ENCODE measurements around the gene ZNF397. TPM values are rescaled to one million over a fixed set of nuclear protein-coding genes. Genes with fewer than 3 reads are reported as not detected.

Gene ZNF397
- total and polyA plus RNA-seq, 2 of the 13 experiments (the other 11 are each of a cell fraction or from before 2014, with no cell fraction given) = 4.7 to 9.4 TPM

GRCh38 chr18:35240664-35241447 lies at the start of gene ZNF397 (continued):
- TF ChIP-seq PHF8 (CRISPR knock-in tag; IDR thresholded peaks at IDR 0.05) (peak; percentile 88), SETDB1 (CRISPR knock-in tag; IDR thresholded peaks at IDR 0.05; ENCODE audit: borderline replicate concordance) (no peak), ZNF615 (CRISPR knock-in tag; IDR thresholded peaks at IDR 0.05; ENCODE audit: borderline replicate concordance) (peak; percentile 70; the same call in 1 of the 2 replicates), REPIN1 (CRISPR knock-in tag; IDR thresholded peaks at IDR 0.05; ENCODE audit: borderline replicate concordance, low read depth) (no peak; the same call in 1 of the 2 replicates), ZBTB42 (CRISPR knock-in tag; IDR thresholded peaks at IDR 0.05) (0 out of 2 replicates have a peak, but pooled peaks have one; percentile 70), BHLHE40 (IDR thresholded peaks at IDR 0.05; ENCODE audit: low read length) (no peak), HNRNPL (IDR thresholded peaks at IDR 0.05; ENCODE audit: low read depth, low read length) (no peak), MBD4 (IDR thresholded peaks at IDR 0.05; ENCODE audit: borderline replicate concordance, low read length) (no peak), NFYB (CRISPR knock-in tag; IDR thresholded peaks at IDR 0.05) (peak; percentile 92), ZNF670 (CRISPR knock-in tag; IDR thresholded peaks at IDR 0.05; ENCODE audit: borderline replicate concordance) (no peak), ZNF280B (CRISPR knock-in tag; IDR thresholded peaks at IDR 0.05; ENCODE audit: borderline replicate concordance) (no peak), RARA (CRISPR knock-in tag; IDR thresholded peaks at IDR 0.05) (peak; percentile 10; the same call in 1 of the 2 replicates)
- TF ChIP-seq, protein P1, sequence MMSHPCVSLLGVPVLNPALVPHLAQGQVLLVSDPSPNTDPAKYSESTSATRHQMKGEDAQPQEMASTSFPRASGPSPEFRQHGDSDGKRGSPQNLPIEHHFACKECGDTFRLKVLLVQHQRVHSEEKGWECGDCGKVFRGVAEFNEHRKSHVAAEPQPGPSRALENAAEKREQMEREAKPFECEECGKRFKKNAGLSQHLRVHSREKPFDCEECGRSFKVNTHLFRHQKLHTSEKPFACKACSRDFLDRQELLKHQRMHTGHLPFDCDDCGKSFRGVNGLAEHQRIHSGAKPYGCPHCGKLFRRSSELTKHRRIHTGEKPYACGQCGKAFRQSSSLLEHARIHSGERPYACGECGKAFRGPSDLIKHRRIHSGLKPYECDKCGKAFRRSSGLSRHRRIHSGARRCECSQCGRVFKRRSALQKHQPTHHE (CRISPR knock-in tag; IDR thresholded peaks at IDR 0.05; ENCODE audit: borderline replicate concordance) = 0 out of 2 replicates have a peak, but pooled peaks have one; percentile 67
- TF ChIP-seq, protein P2, sequence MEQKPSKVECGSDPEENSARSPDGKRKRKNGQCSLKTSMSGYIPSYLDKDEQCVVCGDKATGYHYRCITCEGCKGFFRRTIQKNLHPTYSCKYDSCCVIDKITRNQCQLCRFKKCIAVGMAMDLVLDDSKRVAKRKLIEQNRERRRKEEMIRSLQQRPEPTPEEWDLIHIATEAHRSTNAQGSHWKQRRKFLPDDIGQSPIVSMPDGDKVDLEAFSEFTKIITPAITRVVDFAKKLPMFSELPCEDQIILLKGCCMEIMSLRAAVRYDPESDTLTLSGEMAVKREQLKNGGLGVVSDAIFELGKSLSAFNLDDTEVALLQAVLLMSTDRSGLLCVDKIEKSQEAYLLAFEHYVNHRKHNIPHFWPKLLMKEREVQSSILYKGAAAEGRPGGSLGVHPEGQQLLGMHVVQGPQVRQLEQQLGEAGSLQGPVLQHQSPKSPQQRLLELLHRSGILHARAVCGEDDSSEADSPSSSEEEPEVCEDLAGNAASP (CRISPR knock-in tag; IDR thresholded peaks at IDR 0.05; ENCODE audit: borderline replicate concordance) = no peak
- TF ChIP-seq, protein P3, sequence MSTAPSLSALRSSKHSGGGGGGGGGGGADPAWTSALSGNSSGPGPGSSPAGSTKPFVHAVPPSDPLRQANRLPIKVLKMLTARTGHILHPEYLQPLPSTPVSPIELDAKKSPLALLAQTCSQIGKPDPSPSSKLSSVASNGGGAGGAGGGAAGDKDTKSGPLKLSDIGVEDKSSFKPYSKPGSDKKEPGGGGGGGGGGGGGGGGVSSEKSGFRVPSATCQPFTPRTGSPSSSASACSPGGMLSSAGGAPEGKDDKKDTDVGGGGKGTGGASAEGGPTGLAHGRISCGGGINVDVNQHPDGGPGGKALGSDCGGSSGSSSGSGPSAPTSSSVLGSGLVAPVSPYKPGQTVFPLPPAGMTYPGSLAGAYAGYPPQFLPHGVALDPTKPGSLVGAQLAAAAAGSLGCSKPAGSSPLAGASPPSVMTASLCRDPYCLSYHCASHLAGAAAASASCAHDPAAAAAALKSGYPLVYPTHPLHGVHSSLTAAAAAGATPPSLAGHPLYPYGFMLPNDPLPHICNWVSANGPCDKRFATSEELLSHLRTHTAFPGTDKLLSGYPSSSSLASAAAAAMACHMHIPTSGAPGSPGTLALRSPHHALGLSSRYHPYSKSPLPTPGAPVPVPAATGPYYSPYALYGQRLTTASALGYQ (CRISPR knock-in tag; IDR thresholded peaks at IDR 0.05) = 0 out of 2 replicates have a peak, but pooled peaks have one; percentile 52
- TF ChIP-seq, protein P4, sequence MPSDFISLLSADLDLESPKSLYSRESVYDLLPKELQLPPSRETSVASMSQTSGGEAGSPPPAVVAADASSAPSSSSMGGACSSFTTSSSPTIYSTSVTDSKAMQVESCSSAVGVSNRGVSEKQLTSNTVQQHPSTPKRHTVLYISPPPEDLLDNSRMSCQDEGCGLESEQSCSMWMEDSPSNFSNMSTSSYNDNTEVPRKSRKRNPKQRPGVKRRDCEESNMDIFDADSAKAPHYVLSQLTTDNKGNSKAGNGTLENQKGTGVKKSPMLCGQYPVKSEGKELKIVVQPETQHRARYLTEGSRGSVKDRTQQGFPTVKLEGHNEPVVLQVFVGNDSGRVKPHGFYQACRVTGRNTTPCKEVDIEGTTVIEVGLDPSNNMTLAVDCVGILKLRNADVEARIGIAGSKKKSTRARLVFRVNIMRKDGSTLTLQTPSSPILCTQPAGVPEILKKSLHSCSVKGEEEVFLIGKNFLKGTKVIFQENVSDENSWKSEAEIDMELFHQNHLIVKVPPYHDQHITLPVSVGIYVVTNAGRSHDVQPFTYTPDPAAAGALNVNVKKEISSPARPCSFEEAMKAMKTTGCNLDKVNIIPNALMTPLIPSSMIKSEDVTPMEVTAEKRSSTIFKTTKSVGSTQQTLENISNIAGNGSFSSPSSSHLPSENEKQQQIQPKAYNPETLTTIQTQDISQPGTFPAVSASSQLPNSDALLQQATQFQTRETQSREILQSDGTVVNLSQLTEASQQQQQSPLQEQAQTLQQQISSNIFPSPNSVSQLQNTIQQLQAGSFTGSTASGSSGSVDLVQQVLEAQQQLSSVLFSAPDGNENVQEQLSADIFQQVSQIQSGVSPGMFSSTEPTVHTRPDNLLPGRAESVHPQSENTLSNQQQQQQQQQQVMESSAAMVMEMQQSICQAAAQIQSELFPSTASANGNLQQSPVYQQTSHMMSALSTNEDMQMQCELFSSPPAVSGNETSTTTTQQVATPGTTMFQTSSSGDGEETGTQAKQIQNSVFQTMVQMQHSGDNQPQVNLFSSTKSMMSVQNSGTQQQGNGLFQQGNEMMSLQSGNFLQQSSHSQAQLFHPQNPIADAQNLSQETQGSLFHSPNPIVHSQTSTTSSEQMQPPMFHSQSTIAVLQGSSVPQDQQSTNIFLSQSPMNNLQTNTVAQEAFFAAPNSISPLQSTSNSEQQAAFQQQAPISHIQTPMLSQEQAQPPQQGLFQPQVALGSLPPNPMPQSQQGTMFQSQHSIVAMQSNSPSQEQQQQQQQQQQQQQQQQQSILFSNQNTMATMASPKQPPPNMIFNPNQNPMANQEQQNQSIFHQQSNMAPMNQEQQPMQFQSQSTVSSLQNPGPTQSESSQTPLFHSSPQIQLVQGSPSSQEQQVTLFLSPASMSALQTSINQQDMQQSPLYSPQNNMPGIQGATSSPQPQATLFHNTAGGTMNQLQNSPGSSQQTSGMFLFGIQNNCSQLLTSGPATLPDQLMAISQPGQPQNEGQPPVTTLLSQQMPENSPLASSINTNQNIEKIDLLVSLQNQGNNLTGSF (CRISPR knock-in tag; IDR thresholded peaks at IDR 0.05) = peak; percentile 79; the same call in 1 of the 2 replicates

Data from HepG2 (cell line).